ENCODE results near the gene ALDH2. TPM values are rescaled to one million over a fixed set of nuclear protein-coding genes. Genes with fewer than 3 reads are reported as not detected.

ALDH2 gene
- total RNA-seq, 6 experiments from 2014 or later, result 12.1 to 43.3 (median 15.8) TPM

GRCh38 chr12:111768159-111768895 lies 1.6 kb downstream of the ALDH2 start:
- Mint-ChIP-seq H3K9me3 (no peaks in the 10 kb centered on the region), H3K4me3 (peak overlapping the region; percentile 96), H3K4me1 (ENCODE audit: low read depth) (peaks cover 21% of the 10 kb centered on the region), H3K36me3 (ENCODE audit: low read depth) (no peaks in the 10 kb centered on the region), H3K27me3 (ENCODE audit: insufficient read depth) (no peaks in the 10 kb centered on the region; the same call in 1 of the 2 replicates), H3K27ac (peak overlapping the region; percentile 31; the same call in 1 of the 2 replicates)
- no peak for TF ChIP-seq CTCF (IDR thresholded peaks at IDR 0.05)
- no peak for DNase-seq

GRCh38 chr12:111769599-111769998 lies 2.9 kb downstream of the ALDH2 start:
- no peak for DNase-seq
- H3K36me3 Mint-ChIP-seq (ENCODE audit: low read depth), result no peaks in the 10 kb centered on the region
- TF ChIP-seq CTCF (IDR thresholded peaks at IDR 0.05), result no peak
- H3K4me1 Mint-ChIP-seq (ENCODE audit: low read depth), result peaks cover 32% of the 10 kb centered on the region
- no peaks in the 10 kb centered on the region; the same call in 1 of the 2 replicates for H3K27me3 Mint-ChIP-seq (ENCODE audit: insufficient read depth)
- no peaks in the 10 kb centered on the region for H3K9me3 Mint-ChIP-seq
- H3K27ac Mint-ChIP-seq, result no peak overlapping the region
- H3K4me3 Mint-ChIP-seq, result no peak overlapping the region

GRCh38 chr12:111773801-111774551 lies 7.2 kb downstream of the ALDH2 start:
- H3K4me1 Mint-ChIP-seq (ENCODE audit: low read depth), result peaks cover 27% of the 10 kb centered on the region
- peak overlapping the region; percentile 21; the same call in 1 of the 2 replicates for H3K27ac Mint-ChIP-seq
- peak overlapping the region; percentile 70 for H3K4me3 Mint-ChIP-seq
- peak; percentile 45 for DNase-seq
- no peaks in the 10 kb centered on the region; the same call in 1 of the 2 replicates for H3K27me3 Mint-ChIP-seq (ENCODE audit: insufficient read depth)
- TF ChIP-seq CTCF (IDR thresholded peaks at IDR 0.05), result no peak
- H3K9me3 Mint-ChIP-seq, result no peaks in the 10 kb centered on the region
- no peaks in the 10 kb centered on the region for H3K36me3 Mint-ChIP-seq (ENCODE audit: low read depth)

- Mint-ChIP-seq H3K27me3 (ENCODE audit: insufficient read depth) (no peaks in the 10 kb centered on the region; the same call in 1 of the 2 replicates), H3K27ac (peak overlapping the region; percentile 40), H3K4me1 (ENCODE audit: low read depth) (peaks cover 27% of the 10 kb centered on the region), H3K36me3 (ENCODE audit: low read depth) (peaks cover 3% of the 10 kb centered on the region; the same call in 1 of the 2 replicates), H3K9me3 (no peaks in the 10 kb centered on the region), H3K4me3 (peak overlapping the region; percentile 18)
- DNase-seq, result no peak
- no peak for TF ChIP-seq CTCF (IDR thresholded peaks at IDR 0.05)
These were observed 8.8 kb downstream of the ALDH2 start for GRCh38 chr12:111775205-111776193.

- Mint-ChIP-seq H3K27ac (no peak overlapping the region), H3K9me3 (no peaks in the 10 kb centered on the region), H3K36me3 (ENCODE audit: low read depth) (peaks cover 13% of the 10 kb centered on the region; the same call in 1 of the 2 replicates), H3K4me1 (ENCODE audit: low read depth) (peaks cover 27% of the 10 kb centered on the region), H3K27me3 (ENCODE audit: insufficient read depth) (no peaks in the 10 kb centered on the region; the same call in 1 of the 2 replicates), H3K4me3 (no peak overlapping the region)
- TF ChIP-seq CTCF (IDR thresholded peaks at IDR 0.05), result no peak
- DNase-seq, result no peak
These were observed 10.2 kb downstream of the ALDH2 start for GRCh38 chr12:111776836-111777344.

All from HFFc6 (cell line).